ENCODE measurements around the gene IL1RN. TPM values are rescaled to one million over a fixed set of nuclear protein-coding genes. Genes with fewer than 3 reads are reported as not detected.

IL1RN gene
- total and polyA plus RNA-seq, 2 of the 13 experiments (the other 11 are each of a cell fraction or from before 2014, with no cell fraction given) = 21.2 to 101 TPM

DNA sequence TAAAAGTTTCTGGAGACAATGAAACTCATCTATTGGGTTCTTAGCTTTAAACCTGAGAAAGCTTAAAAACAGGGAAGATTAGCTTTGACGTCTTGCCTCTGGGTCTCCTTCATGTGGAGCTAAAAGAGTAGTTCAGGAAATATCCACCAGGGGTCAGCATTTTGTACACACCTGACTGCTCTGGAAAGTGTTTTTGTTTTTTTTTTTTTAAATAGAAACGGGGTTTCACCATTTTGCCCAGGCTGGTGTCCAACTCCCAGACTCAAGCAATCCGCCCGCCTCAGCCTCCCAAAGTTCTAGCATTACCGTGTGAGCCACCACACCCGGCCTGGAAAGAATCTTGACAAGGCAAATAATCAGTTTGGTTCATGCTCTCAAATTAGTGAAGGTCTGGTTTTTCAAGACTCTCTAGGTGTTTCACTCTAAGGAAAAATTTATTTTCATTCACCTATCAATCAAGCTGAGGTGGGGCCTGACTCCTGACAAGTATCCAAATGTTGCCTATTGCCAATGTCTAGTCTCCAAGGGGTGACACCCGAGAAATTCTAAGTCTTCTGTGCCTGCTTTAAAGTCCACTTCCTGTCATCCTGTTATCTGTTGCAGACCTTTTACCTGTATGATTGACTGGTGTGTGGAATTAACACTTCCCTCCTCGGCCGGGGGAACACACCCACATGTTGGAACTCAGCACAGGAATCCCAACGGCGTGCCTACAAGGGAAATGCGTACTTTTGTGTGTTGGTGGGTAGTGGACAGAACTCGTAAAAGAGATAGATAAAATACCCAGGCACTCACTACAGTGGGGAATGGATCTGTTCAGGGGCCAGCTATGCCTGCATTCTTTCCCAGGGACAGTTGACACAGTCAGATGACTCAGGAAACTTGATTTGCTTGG is 11.3 kb downstream of the IL1RN start (continued):
- TF ChIP-seq ZFP36 (IDR thresholded peaks at IDR 0.05; ENCODE audit: borderline replicate concordance, low read depth, low read length, partially characterized antibody) (no peak), DNMT1 (CRISPR knock-in tag; IDR thresholded peaks at IDR 0.05) (no peak), ZNF567 (CRISPR knock-in tag; IDR thresholded peaks at IDR 0.05; ENCODE audit: borderline replicate concordance) (no peak), BRCA1 (CRISPR knock-in tag; IDR thresholded peaks at IDR 0.05) (0 out of 2 replicates have a peak, but pooled peaks have one; percentile 52), ELF3 (CRISPR knock-in tag; IDR thresholded peaks at IDR 0.05) (no peak; the same call in none of the 2 replicates), TSC22D2 (CRISPR knock-in tag; IDR thresholded peaks at IDR 0.05; ENCODE audit: borderline replicate concordance) (no peak), TEAD3 (CRISPR knock-in tag; optimal IDR thresholded peaks at IDR 0.05; ENCODE audit: borderline replicate concordance) (peak; percentile 38), ZNF616 (CRISPR knock-in tag; IDR thresholded peaks at IDR 0.05; ENCODE audit: low read depth) (no peak), ZBTB39 (CRISPR knock-in tag; IDR thresholded peaks at IDR 0.05) (no peak), ZNF703 (CRISPR knock-in tag; IDR thresholded peaks at IDR 0.05; ENCODE audit: borderline replicate concordance) (no peak), GLMP (CRISPR knock-in tag; IDR thresholded peaks at IDR 0.05; ENCODE audit: borderline replicate concordance) (no peak), THYN1 (CRISPR knock-in tag; IDR thresholded peaks at IDR 0.05; ENCODE audit: borderline replicate concordance, low read depth) (no peak), TOE1 (CRISPR knock-in tag; IDR thresholded peaks at IDR 0.05) (no peak), SP4 (CRISPR knock-in tag; IDR thresholded peaks at IDR 0.05) (no peak), ZNF577 (CRISPR knock-in tag; IDR thresholded peaks at IDR 0.05; ENCODE audit: borderline replicate concordance, low read depth) (no peak), ZNF143 (CRISPR knock-in tag; IDR thresholded peaks at IDR 0.05) (no peak), NFIC (IDR thresholded peaks at IDR 0.05; ENCODE audit: low read length) (no peak), HOXA5 (CRISPR knock-in tag; IDR thresholded peaks at IDR 0.05) (no peak), ZBTB21 (CRISPR knock-in tag; IDR thresholded peaks at IDR 0.05) (no peak), TBL1XR1 (IDR thresholded peaks at IDR 0.05; ENCODE audit: borderline replicate concordance, low read length, partially characterized antibody) (no peak), ARNT2 (CRISPR knock-in tag; IDR thresholded peaks at IDR 0.05; ENCODE audit: low read depth) (no peak)
- TF ChIP-seq, protein P1, sequence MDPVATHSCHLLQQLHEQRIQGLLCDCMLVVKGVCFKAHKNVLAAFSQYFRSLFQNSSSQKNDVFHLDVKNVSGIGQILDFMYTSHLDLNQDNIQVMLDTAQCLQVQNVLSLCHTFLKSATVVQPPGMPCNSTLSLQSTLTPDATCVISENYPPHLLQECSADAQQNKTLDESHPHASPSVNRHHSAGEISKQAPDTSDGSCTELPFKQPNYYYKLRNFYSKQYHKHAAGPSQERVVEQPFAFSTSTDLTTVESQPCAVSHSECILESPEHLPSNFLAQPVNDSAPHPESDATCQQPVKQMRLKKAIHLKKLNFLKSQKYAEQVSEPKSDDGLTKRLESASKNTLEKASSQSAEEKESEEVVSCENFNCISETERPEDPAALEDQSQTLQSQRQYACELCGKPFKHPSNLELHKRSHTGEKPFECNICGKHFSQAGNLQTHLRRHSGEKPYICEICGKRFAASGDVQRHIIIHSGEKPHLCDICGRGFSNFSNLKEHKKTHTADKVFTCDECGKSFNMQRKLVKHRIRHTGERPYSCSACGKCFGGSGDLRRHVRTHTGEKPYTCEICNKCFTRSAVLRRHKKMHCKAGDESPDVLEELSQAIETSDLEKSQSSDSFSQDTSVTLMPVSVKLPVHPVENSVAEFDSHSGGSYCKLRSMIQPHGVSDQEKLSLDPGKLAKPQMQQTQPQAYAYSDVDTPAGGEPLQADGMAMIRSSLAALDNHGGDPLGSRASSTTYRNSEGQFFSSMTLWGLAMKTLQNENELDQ (CRISPR knock-in tag; IDR thresholded peaks at IDR 0.05; ENCODE audit: borderline replicate concordance) = no peak
- TF ChIP-seq, protein P2, sequence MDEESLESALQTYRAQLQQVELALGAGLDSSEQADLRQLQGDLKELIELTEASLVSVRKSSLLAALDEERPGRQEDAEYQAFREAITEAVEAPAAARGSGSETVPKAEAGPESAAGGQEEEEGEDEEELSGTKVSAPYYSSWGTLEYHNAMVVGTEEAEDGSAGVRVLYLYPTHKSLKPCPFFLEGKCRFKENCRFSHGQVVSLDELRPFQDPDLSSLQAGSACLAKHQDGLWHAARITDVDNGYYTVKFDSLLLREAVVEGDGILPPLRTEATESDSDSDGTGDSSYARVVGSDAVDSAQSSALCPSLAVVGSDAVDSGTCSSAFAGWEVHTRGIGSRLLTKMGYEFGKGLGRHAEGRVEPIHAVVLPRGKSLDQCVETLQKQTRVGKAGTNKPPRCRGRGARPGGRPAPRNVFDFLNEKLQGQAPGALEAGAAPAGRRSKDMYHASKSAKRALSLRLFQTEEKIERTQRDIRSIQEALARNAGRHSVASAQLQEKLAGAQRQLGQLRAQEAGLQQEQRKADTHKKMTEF (CRISPR knock-in tag; IDR thresholded peaks at IDR 0.05) = no peak
